ENCODE measurements around the gene ACAP1.

Gene ACAP1

GRCh38 chr17:7348478-7349242, 12.3 kb downstream of the ACAP1 start:
- TF ChIP-seq CTCF (IDR thresholded peaks at IDR 0.05; ENCODE audit: insufficient read depth, low read length, missing control alignments), result no peak
- ChIA-PET POLR2A (interaction anchor here (0.5 to 1.4 kb wide), 5 partner anchors 19 to 227 kb away, joined by 3 to 4 read pairs (median 3); partner anchors contain the start of gene POLR2A), CTCF (interaction anchor here (0.7 to 8.6 kb wide), 13 partner anchors 10 to 303 kb away, joined by 3 to 53 read pairs (median 4); partner anchors contain the start of genes NEURL4, SENP3 and SLC2A4)
- no peak for DNase-seq (ENCODE audit: low read depth, low spot score)
- H3K4me3 ChIP-seq (ENCODE audit: low read depth, low read length), result no peak overlapping the region

GRCh38 chr17:7351665-7352502, 15.6 kb downstream of the ACAP1 start, which contains the start of gene KCTD11:
Gene KCTD11 (plus strand): TSS chr17:7352162.
- ChIA-PET POLR2A (interaction anchor here (0.6 to 2.0 kb wide), 5 partner anchors 22 to 236 kb away, joined by 3 to 11 read pairs (median 3); partner anchors contain the start of genes NEURL4, POLR2A and SLC2A4), CTCF (interaction anchor here (0.7 to 5.4 kb wide), 7 partner anchors 10 to 209 kb away, joined by 3 to 67 read pairs (median 7); partner anchors contain the start of genes FGF11, PLSCR3, SENP3 and TMEM102)
- H3K4me3 ChIP-seq (ENCODE audit: low read depth, low read length), result peak within 1 kb of the TSS; percentile 96
- peak; percentile 75 for TF ChIP-seq CTCF (IDR thresholded peaks at IDR 0.05; ENCODE audit: insufficient read depth, low read length, missing control alignments)
- DNase-seq (ENCODE audit: low read depth, low spot score), result peak; percentile 62

- no peak for TF ChIP-seq CTCF (IDR thresholded peaks at IDR 0.05; ENCODE audit: insufficient read depth, low read length, missing control alignments)
- POLR2A ChIA-PET, result interaction anchor here (0.5 to 2.7 kb wide), 2 partner anchors 73 to 132 kb away, joined by 3 to 10 read pairs; partner anchors contain the start of gene POLR2A
- H3K4me3 ChIP-seq (ENCODE audit: low read depth, low read length), result peak overlapping the region; percentile 96
- DNase-seq (ENCODE audit: low read depth, low spot score), result no peak
- CTCF ChIA-PET, result interaction anchor here (0.7 to 5.4 kb wide), 4 partner anchors 10 to 208 kb away, joined by 4 to 67 read pairs (median 34); partner anchors contain the start of genes FGF11, SENP3 and TMEM102
Measured at GRCh38 chr17:7352503-7352889, 16.2 kb downstream of the ACAP1 start.

- CTCF ChIA-PET, result interaction anchor here (1.2 to 5.4 kb wide), 5 partner anchors 9 to 208 kb away, joined by 4 to 67 read pairs (median 42); partner anchors contain the start of genes FGF11, SENP3 and TMEM102
Measured at GRCh38 chr17:7352910-7353635, 16.7 kb downstream of the ACAP1 start.

More at GRCh38 chr17:7352910-7353635, 16.7 kb downstream of the ACAP1 start:
- TF ChIP-seq CTCF (IDR thresholded peaks at IDR 0.05; ENCODE audit: insufficient read depth, low read length, missing control alignments), result no peak
- DNase-seq (ENCODE audit: low read depth, low spot score), result no peak
- H3K4me3 ChIP-seq (ENCODE audit: low read depth, low read length), result peak overlapping the region; percentile 96
- POLR2A ChIA-PET, result interaction anchor here (0.5 to 2.7 kb wide), 2 partner anchors 74 to 131 kb away, joined by 3 to 10 read pairs; partner anchors contain the start of gene POLR2A
